Coronary artery (tissue), 2 donors: ENCODE data around the gene MAEA.

Source experiments
- DNase-seq: peaks from one replicate; pipeline ENCODE4 v3.0.0-alpha.2; 2017; ENCODE audit warnings: low spot score
- H3K27ac ChIP-seq, 2 donors: fragments of 200-600 bp; sonication (generic); one replicate each; pipeline ENCODE4 v1.5.1; 2016 to 2019
- H3K4me3 ChIP-seq: fragments of 200-600 bp; sonication (generic); 2 replicates; pipeline ENCODE4 v1.5.1; 2016; ENCODE audit warnings: mild to moderate bottlenecking, moderate library complexity
- CTCF ChIP-seq: fragments of 200-600 bp; sonication (generic); IDR thresholded peaks from one replicate; pipeline ENCODE4 v1.5.1; 2019; ENCODE audit warnings: antibody characterized with exemption

MAEA gene

DNA sequence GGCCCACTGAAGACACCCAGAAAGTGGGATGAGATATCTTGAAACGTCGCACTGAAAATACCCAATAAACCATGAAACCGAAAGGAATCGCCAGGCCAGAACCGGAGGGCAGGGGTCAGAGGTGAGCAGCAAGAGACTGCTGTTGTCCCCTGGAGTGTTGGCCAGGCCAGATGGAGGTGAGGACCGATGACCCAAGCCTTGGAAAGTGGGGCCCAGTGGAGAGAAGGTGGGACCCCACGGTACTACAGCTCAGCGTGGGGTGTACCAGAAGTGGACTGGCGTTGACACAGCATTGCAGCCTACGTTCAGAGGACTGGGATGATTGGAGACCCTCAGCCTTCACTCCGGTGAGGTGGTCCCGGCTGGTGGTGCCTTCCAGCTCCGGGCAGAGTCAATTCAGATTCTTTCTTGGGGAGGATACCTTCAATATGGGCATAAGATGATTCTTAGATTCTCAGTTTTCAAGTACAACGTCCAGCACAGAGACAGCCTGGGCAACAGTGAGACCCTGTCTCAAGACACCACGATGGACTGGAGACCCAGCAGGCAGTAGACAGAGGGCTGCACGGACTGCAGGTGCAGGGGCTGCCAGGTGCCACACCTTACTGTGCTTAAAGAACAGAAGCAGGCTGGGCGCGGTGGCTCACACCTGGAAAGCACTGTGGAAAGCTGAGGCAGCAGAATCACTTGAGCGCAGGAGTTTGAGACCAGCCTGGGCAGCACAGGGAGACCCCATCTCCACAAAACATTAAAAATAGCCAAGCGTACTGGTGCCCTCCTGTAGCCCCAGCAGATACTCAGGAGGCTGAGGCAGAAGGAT, 23.3 kb downstream of the MAEA start:
- no peak for DNase-seq
- Histone ChIP-seq H3K27ac (no peak overlapping the region), H3K4me3 (no peak overlapping the region)
- TF ChIP-seq CTCF, result no peak

GRCh38 chr4:1315306-1315705, 25.6 kb downstream of the MAEA start:
- no peak for TF ChIP-seq CTCF
- H3K4me3 ChIP-seq, result no peak overlapping the region
- no peak for DNase-seq
- H3K27ac ChIP-seq, result no peak overlapping the region

DNA sequence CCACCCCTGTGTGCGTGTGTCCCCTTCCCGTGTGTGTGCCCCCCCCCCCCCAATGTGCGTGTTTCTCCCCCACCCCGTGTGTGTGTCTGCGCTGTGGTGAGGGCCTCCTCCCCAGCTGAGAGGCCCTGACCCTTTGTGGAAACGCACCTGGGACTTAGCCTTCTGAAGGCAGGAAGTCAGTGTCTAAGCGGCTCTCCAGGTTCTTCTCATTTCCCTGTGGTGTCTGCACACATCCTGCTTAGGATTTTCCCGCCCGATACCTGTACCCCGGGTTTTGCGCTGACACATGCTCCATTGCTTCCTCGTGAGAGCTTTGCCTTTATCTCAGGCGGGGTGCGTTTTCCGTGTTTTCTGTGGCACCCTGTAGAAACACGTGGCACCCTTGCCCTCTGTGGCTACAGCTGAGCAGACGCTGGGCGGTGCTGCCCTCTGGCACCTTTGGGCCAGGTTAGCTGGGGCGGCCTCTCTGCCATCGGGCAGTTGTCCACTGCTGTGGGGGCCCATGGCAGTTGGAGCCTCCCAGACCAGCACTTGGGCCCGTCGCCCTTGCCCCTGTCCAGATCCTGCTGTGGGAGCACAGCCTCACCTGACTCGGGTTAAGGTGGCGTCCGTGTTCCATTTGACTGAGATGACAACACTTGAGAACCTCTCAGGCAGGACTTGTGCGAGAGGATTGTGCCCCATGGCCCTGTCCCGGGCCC, 26.3 kb downstream of the MAEA start:
- no peak for TF ChIP-seq CTCF
- no peak overlapping the region for H3K27ac ChIP-seq
- DNase-seq, result no peak
- H3K4me3 ChIP-seq, result no peak overlapping the region

DNA sequence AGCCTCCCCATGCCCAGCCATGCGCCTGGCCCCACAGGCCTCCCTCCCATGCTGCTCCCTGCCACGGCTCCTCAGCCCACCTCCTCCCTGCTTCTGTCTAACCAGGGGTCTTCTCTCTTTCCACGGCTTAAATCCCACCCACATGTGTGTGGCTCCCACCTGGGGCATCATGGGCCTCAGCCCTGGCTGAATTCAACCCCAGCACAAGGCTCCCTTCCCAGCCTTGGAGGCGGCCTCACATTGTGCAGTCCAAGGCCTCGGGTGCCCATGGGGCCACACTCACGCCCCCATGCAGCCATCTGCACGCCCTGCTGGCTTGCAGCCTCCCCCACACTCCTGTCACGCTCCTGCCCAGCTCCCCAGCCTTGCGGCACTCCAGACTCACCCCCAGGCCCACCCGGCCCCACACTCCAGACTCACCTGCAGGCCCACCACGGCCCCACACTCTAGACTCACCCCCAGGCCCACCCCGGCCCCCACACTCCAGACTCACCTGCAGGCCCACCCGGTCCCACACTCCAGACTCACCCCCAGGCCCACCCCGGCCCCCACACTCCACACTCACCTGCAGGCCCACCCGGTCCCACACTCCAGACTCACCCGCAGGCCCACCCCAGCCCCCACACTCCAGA, 27.0 kb downstream of the MAEA start:
- DNase-seq, result no peak
- Histone ChIP-seq H3K4me3 (no peak overlapping the region), H3K27ac (no peak overlapping the region)
- TF ChIP-seq CTCF, result no peak

GRCh38 chr4:1317177-1318045, 27.7 kb downstream of the MAEA start:
- TF ChIP-seq CTCF, result no peak
- no peak for DNase-seq
- H3K27ac ChIP-seq, result no peak overlapping the region
- H3K4me3 ChIP-seq, result no peak overlapping the region

DNA sequence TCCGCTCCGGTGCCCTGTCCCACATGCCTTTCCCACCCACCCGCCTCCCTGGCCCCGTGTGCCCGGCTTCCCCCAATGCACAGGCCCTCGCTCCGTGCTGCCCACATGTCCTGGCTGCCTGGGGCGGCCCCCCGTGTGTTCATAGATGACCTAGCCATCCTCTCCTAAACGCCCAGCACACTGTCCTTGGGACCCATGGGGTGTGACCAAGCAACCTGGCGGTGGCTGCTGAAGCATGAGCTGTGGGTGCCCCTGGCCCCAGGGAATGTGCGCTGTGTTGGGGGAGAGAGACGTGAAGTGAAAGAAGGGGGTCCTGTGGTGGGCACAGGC, 28.3 kb downstream of the MAEA start:
- Histone ChIP-seq H3K4me3 (no peak overlapping the region), H3K27ac (no peak overlapping the region)
- no peak for TF ChIP-seq CTCF
- no peak for DNase-seq
